Measurements from ENCODE around the gene SMIM45.

Gene SMIM45

GRCh38 chr22:41913842-41914534 is 38.0 kb upstream of the SMIM45 start:
- Histone ChIP-seq H3K4me1 (peaks cover 36% of the 10 kb centered on the region), H3K27ac (no peak overlapping the region), H3K9me3 (no peaks in the 10 kb centered on the region), H3K27me3 (peaks cover 0 to 43% of the 10 kb centered on the region in 2 donors), H3K4me3 (no peak overlapping the region), H3K36me3 (replicated peaks in 1 of 2; ENCODE audit: insufficient read depth in 1 of 2, low read depth in 2 of 2) (no peaks in the 10 kb centered on the region)
- DNase-seq, result no peak
- TF ChIP-seq POLR2A (IDR thresholded peaks at IDR 0.05) (no peak), CTCF (IDR thresholded peaks at IDR 0.05) (no peak)
- 3% methylated on average over 58 of the region's 79 CpGs; no CpG with 5 or more reads in 1 of the 2 donors for WGBS, 2 donors
- no peak for ATAC-seq
- intact Hi-C loops (cut with DNase I), result no loop called here

DNA sequence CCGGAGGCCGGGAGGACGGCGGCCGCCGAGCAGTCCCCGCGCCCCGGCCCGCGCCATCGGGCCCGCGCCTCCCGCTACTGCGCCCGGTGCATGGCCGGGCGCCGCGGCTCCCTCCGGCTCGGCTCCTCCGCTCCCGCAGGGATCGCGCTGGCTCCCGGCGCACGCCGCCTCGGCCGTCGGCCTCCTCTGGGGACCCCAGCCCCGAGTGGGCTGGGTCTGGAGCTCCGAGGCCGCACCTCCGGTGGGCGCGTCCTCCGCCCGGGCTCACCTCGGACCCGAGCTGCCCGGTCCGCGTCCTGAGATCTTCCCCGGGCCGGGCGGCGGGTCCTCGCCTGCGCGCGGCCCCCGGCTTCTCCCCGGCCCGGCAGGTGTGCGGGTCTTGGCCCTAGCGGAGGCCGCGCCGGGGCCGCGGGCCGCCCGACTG is 37.3 kb upstream of the SMIM45 start:
- H3K36me3 ChIP-seq (replicated peaks in 1 of 2; ENCODE audit: insufficient read depth in 1 of 2, low read depth in 2 of 2), result no peaks in the 10 kb centered on the region
- no peak overlapping the region for H3K27ac ChIP-seq
- ATAC-seq (peak; percentile 7), DNase-seq (no peak)
- H3K4me3 ChIP-seq, result no peak overlapping the region
- intact Hi-C loops (cut with DNase I), result no loop called here
- no peak for TF ChIP-seq POLR2A (IDR thresholded peaks at IDR 0.05)
- no peak for TF ChIP-seq CTCF (IDR thresholded peaks at IDR 0.05)
- peaks cover 41% of the 10 kb centered on the region for H3K4me1 ChIP-seq
- H3K27me3 ChIP-seq, result peaks cover 0 to 43% of the 10 kb centered on the region in 2 donors
- no peaks in the 10 kb centered on the region for H3K9me3 ChIP-seq
- 1 to 2% methylated on average over 20 to 67 of the region's 67 CpGs for WGBS, 2 donors

DNA sequence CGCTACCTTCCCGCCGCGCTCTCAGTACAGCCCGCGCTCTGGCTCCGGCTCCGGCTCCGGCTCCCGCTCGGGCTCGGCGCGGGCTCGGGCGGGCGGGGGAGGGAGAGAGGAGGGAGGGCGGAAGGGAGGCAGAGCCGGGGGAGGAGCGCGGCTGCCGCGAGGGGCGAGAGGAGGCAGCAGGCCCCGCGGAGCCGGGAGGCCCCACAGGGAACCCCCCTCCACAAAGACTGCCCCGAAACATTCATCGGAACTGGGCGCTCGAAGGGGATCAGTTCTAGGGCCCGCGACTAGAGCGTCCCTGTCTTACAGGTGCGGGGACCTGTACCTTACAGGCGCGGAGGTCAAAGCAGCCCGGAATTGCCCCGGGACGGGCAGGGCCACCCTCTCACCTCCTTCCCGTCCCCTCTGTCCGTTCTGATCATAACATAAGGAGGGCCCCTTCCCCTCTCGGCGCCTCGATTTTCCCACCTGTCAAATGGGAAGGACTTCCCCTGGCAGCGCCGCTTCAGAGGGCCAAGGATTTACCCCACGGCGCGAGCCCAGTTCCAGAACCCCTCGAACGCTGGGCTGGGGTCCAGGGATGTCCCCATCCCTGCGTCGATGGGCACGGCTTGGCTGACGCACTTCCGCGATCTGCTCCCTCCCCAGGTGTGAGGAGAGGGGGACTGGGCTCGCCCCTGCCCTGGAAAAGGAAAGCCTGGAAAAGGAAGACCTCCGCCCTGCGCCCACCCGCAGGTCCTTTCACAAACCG is 36.7 kb upstream of the SMIM45 start, which contains the start of gene SHISA8:
Gene SHISA8 (minus strand): TSS at position 40 of the 751 bp plus-strand sequence. CDS start 407 bp downstream, outside the sequence.
- intact Hi-C loops (cut with DNase I), result no loop called here
- Histone ChIP-seq H3K27me3 (peaks cover 0 to 43% of the 10 kb centered on the region in 2 donors), H3K27ac (no peak within 1 kb of the TSS), H3K4me3 (no peak within 1 kb of the TSS), H3K36me3 (replicated peaks in 1 of 2; ENCODE audit: insufficient read depth in 1 of 2, low read depth in 2 of 2) (no peaks in the 10 kb centered on the region), H3K4me1 (peaks cover 41% of the 10 kb centered on the region), H3K9me3 (no peaks in the 10 kb centered on the region)
- 2 to 8% methylated on average over 18 to 63 of the region's 63 CpGs for WGBS, 2 donors
- TF ChIP-seq CTCF (IDR thresholded peaks at IDR 0.05) (no peak), POLR2A (IDR thresholded peaks at IDR 0.05) (no peak)
- ATAC-seq, result peak; percentile 57
- DNase-seq, result peak; percentile 37 to 65 (median 51)

GRCh38 chr22:41915786-41916493 is 36.0 kb upstream of the SMIM45 start:
- DNase-seq, result no peak
- intact Hi-C loops (cut with DNase I), result no loop called here
- H3K4me1 ChIP-seq, result peaks cover 34% of the 10 kb centered on the region

More at GRCh38 chr22:41915786-41916493, 36.0 kb upstream of the SMIM45 start:
- Histone ChIP-seq H3K9me3 (no peaks in the 10 kb centered on the region), H3K27me3 (peaks cover 0 to 39% of the 10 kb centered on the region in 2 donors), H3K27ac (no peak overlapping the region), H3K36me3 (replicated peaks in 1 of 2; ENCODE audit: insufficient read depth in 1 of 2, low read depth in 2 of 2) (no peaks in the 10 kb centered on the region), H3K4me3 (no peak overlapping the region)
- no peak for ATAC-seq
- 51 to 58% methylated on average over 7 to 11 of the region's 11 CpGs for WGBS, 2 donors
- TF ChIP-seq CTCF (IDR thresholded peaks at IDR 0.05), result no peak
- TF ChIP-seq POLR2A (IDR thresholded peaks at IDR 0.05), result no peak

Measured in body of pancreas (tissue), 4 donors.